ENCODE results near the gene WDR38.

WDR38 gene

GRCh38 chr9:124810663-124811355 lies 42.5 kb upstream of the WDR38 start:
- no peak for DNase-seq (ENCODE audit: low spot score)
- no peak for TF ChIP-seq CTCF (IDR thresholded peaks at IDR 0.05; ENCODE audit: extremely low read depth, missing control alignments)

GRCh38 chr9:124812441-124812876 lies 40.8 kb upstream of the WDR38 start:
- DNase-seq (ENCODE audit: low spot score) = no peak
- no peak for TF ChIP-seq CTCF (IDR thresholded peaks at IDR 0.05; ENCODE audit: extremely low read depth, missing control alignments)

GRCh38 chr9:124813041-124813440 lies 40.2 kb upstream of the WDR38 start:
- no peak for TF ChIP-seq CTCF (IDR thresholded peaks at IDR 0.05; ENCODE audit: extremely low read depth, missing control alignments)
- DNase-seq (ENCODE audit: low spot score) = no peak

- no peak for TF ChIP-seq CTCF (IDR thresholded peaks at IDR 0.05; ENCODE audit: extremely low read depth, missing control alignments)
- no peak for DNase-seq (ENCODE audit: low spot score)
Measured at GRCh38 chr9:124813501-124814163, 39.6 kb upstream of the WDR38 start.

- TF ChIP-seq CTCF (IDR thresholded peaks at IDR 0.05; ENCODE audit: extremely low read depth, missing control alignments) = no peak
- DNase-seq (ENCODE audit: low spot score) = no peak
Measured at GRCh38 chr9:124814164-124814535, 39.1 kb upstream of the WDR38 start.

GRCh38 chr9:124815601-124816000 lies 37.7 kb upstream of the WDR38 start:
- DNase-seq (ENCODE audit: low spot score) = no peak
- no peak for TF ChIP-seq CTCF (IDR thresholded peaks at IDR 0.05; ENCODE audit: extremely low read depth, missing control alignments)

GRCh38 chr9:124818431-124819281 lies 34.6 kb upstream of the WDR38 start:
- no peak for DNase-seq (ENCODE audit: low spot score)
- TF ChIP-seq CTCF (IDR thresholded peaks at IDR 0.05; ENCODE audit: extremely low read depth, missing control alignments) = no peak
